T1000 (cell line): ENCODE results near the gene COQ6.
"Not testable (repeated sequence)": the region's sequence is repeated elsewhere in the genome, so short reads cannot be mapped to it uniquely, and the experiment has no call there.

ENCODE experiments used
- DNase-seq: peaks from one replicate; lab custom pipeline; 2025; ENCODE audit warnings: mixed read lengths; lab: John Stamatoyannopoulos, UW

COQ6 gene

DNA sequence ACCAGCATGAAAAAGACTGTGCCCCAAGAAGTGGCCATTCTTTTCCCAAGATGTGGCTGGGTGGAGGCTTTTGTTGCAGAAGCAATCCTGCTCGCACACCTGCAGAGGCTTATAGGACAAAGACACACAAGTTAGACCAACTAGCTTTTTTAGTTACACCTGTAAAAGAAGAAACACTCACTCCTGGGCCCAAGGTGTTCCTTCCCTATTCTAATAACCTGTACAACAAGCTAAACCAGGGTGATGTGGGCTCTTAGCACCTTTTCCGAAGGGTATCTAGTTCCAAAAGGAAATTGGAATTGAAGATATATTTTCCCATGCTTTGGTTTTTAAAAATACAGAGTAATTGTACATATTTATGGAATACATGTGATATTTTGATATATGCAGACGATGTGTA is 38.0 kb downstream of the COQ6 start:
- no peak for DNase-seq

DNA sequence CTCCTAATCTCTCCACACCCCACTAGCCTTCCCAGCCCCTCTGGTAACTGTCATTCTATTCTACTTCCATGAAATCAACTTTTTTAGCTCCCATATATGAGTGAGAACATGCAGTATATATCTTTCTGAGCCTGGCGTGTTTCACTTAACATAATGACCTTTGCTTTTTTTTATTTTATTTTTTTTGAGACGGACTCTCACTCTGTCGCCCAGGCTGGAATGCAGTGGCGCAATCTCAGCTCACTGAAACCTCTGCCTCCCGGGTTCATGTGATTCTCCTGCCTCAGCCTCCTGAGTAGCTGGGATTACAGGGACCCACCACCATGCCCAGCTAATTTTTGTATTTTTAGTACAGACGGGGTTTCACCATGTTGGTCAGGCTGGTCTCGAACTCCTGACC is 38.6 kb downstream of the COQ6 start:
- DNase-seq = not testable (repeated sequence)

GRCh38 chr14:73991092-73991491 is 41.0 kb downstream of the COQ6 start:
- DNase-seq = no peak

GRCh38 chr14:73994926-73995325 is 44.8 kb downstream of the COQ6 start:
- not testable (repeated sequence) for DNase-seq

- DNase-seq = no peak
Observed at GRCh38 chr14:73995977-73996378, 45.9 kb downstream of the COQ6 start.

DNA sequence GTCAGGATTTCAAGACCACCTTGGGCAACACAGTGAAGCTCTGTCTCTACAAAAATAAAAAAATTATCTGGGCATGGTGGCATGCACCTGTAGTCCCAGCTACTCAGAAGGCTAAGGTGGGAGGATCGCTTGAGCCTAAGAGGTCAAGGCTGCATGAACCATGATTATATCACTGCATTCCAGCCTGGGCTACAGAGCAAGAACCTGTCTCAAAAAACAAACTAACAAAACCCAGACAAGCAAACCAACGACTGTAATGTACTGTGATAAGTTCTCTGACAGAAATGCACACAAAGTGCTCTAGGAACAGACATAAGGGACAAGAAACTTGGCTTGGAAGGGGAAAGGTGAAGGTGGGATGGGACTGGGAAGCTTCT is 46.6 kb downstream of the COQ6 start:
- no peak for DNase-seq

DNA sequence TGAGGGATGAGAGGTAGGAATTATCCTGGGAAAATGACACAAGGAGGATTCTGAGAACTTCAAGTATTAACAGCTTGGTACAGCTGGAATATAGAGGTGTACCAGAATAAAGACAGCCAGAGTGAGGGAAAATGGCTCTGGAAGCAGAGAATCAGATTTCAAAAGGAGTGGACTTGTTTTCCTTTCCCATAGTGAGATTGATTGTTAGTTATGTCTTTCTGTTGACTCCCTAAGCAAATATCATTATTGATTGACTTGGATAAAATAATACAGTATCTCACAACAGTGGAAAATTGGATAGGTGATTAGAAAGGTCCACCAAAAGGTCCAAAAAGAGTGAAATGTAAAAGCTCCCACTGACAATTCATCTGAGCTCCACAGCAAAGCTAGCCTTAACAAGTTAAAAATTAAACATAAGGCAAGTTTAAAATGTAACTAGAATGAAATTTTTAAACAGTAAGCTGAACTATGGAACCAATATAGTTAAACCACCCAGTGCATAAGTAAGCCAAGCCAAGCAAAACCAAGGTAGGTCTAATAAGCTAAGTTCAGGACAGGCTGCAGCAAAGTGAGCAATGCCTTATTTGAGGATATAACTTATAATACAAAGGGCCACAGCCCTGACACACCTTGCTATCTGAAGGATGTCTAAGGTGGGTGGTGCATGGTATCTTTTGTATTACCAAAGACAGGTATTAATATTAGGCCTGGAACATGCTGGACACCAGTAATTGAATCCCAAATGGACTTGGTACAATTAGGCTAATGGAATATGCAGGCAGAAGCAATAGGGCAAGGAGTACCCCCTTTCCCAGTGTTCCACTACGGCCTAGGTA is 47.2 kb downstream of the COQ6 start:
- no peak for DNase-seq

GRCh38 chr14:73997944-73998447 is 47.9 kb downstream of the COQ6 start:
- no peak for DNase-seq

DNA sequence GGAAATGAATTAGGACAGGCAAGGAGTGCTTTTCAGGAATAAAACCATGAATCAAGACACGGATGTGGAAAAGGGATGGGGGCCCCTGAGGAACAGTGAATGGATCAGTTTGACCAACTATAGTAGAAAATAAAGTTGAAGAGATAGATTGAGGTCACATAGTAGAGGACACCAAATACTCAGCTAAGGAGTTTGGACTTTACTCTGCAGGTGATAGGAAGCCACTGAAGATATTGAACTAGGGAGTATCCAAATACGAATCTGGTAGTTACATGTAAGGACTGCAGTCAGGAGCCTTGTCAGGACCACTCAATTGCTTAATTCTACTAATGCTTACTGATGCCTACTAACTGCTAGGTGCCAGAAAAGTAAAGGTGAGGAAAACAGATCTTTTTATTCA is 48.6 kb downstream of the COQ6 start:
- DNase-seq = no peak

- DNase-seq = not testable (repeated sequence)
Observed at GRCh38 chr14:74005664-74006063, 55.6 kb downstream of the COQ6 start.

GRCh38 chr14:74008843-74009499 is 58.9 kb downstream of the COQ6 start:
- no peak for DNase-seq
